ENCODE data around the gene GOLGB1. TPM values are rescaled to one million over a fixed set of nuclear protein-coding genes. Genes with fewer than 3 reads are reported as not detected.

GOLGB1 gene
- total RNA-seq, 1 donor from 2014 or later, result 76.6 TPM

DNA sequence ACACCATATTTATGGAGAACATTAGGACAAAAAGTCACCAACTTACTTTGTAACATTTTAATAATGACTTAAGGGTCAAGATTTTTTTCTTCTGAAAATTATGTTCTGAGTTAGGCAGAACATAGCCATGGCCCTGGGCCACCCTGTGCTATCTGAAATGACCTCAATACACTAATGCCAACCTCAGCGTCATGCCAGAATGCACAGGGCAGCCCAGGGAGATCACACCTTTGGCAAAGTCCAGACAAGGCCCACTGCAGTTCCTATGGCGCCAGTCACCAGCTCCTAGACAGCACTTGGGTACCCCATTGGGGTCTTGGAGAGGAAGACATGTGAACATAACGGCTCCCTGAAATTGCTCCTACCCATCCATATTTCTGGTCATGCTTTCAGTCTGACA lies 121.9 kb downstream of the GOLGB1 start:
- Histone ChIP-seq H3K36me3 (ENCODE audit: insufficient read depth, low read length) (no peaks in the 10 kb centered on the region), H3K27ac (ENCODE audit: low read depth, low read length) (no peak overlapping the region), H2AFZ (ENCODE audit: low read depth, low read length) (no peak overlapping the region), H3K9ac (ENCODE audit: low read length) (no peak overlapping the region), H3K4me2 (ENCODE audit: low read length) (no peak overlapping the region), H4K20me1 (ENCODE audit: insufficient read depth, low read length) (no peaks in the 10 kb centered on the region), H3K79me2 (ENCODE audit: insufficient read depth, low read length) (no peaks in the 10 kb centered on the region), H3K9me3 (ENCODE audit: insufficient read depth, low read depth, low read length) (no peaks in the 10 kb centered on the region), H3K4me1 (ENCODE audit: insufficient read depth, low read length) (no peaks in the 10 kb centered on the region), H3K4me3 (ENCODE audit: insufficient read depth, low read depth, low read length) (no peak overlapping the region), H3K27me3 (ENCODE audit: insufficient read depth, low read length) (no peaks in the 10 kb centered on the region)
- H3K27me3 Mint-ChIP-seq (ENCODE audit: low read depth, unreplicated experiment), result no peaks in the 10 kb centered on the region
- no peak for DNase-seq (ENCODE audit: low read depth)
- no peak for FAIRE-seq
- no peaks in the 10 kb centered on the region for H3K4me1 Mint-ChIP-seq (ENCODE audit: low read depth, unreplicated experiment)
- H3K36me3 Mint-ChIP-seq (ENCODE audit: low read depth, unreplicated experiment), result peaks cover 15% of the 10 kb centered on the region
- no peak overlapping the region for H3K27ac Mint-ChIP-seq (ENCODE audit: unreplicated experiment)
- TF ChIP-seq, protein P1, sequence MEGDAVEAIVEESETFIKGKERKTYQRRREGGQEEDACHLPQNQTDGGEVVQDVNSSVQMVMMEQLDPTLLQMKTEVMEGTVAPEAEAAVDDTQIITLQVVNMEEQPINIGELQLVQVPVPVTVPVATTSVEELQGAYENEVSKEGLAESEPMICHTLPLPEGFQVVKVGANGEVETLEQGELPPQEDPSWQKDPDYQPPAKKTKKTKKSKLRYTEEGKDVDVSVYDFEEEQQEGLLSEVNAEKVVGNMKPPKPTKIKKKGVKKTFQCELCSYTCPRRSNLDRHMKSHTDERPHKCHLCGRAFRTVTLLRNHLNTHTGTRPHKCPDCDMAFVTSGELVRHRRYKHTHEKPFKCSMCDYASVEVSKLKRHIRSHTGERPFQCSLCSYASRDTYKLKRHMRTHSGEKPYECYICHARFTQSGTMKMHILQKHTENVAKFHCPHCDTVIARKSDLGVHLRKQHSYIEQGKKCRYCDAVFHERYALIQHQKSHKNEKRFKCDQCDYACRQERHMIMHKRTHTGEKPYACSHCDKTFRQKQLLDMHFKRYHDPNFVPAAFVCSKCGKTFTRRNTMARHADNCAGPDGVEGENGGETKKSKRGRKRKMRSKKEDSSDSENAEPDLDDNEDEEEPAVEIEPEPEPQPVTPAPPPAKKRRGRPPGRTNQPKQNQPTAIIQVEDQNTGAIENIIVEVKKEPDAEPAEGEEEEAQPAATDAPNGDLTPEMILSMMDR (IDR thresholded peaks at IDR 0.05; ENCODE audit: insufficient read depth, low read depth, low read length), result no peak
- TF ChIP-seq EZH2 (IDR thresholded peaks at IDR 0.05; ENCODE audit: insufficient read depth, low read length), result no peak
- H3K4me3 Mint-ChIP-seq (ENCODE audit: unreplicated experiment), result no peak overlapping the region
- no peaks in the 10 kb centered on the region for H3K9me3 Mint-ChIP-seq (ENCODE audit: unreplicated experiment)

DNA sequence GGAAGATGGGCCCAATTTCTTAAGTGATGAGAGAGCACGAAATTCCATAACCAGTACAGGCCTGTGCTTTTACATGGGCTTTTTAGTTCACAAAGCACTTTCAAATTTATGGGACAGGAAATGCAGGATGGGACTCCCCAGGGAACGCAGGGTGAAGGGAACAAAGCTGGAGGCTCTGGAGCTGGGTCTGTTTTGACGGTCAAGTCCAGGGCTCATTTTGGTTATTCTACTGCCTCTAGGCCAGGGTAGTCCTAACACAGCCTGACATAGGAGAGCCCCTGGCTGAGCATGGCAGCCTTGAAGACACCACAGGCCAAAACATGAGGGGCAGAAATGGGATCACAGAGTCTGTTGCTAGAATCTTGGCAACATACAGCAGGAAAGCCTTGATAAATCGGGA lies 122.3 kb downstream of the GOLGB1 start:
- Histone ChIP-seq H3K27ac (ENCODE audit: low read depth, low read length) (no peak overlapping the region), H3K79me2 (ENCODE audit: insufficient read depth, low read length) (no peaks in the 10 kb centered on the region), H3K4me2 (ENCODE audit: low read length) (no peak overlapping the region), H4K20me1 (ENCODE audit: insufficient read depth, low read length) (no peaks in the 10 kb centered on the region), H3K27me3 (ENCODE audit: insufficient read depth, low read length) (no peaks in the 10 kb centered on the region), H2AFZ (ENCODE audit: low read depth, low read length) (no peak overlapping the region), H3K4me1 (ENCODE audit: insufficient read depth, low read length) (no peaks in the 10 kb centered on the region), H3K9ac (ENCODE audit: low read length) (no peak overlapping the region), H3K36me3 (ENCODE audit: insufficient read depth, low read length) (no peaks in the 10 kb centered on the region), H3K9me3 (ENCODE audit: insufficient read depth, low read depth, low read length) (no peaks in the 10 kb centered on the region), H3K4me3 (ENCODE audit: insufficient read depth, low read depth, low read length) (no peak overlapping the region)
- FAIRE-seq, result no peak
- TF ChIP-seq, protein P1 (IDR thresholded peaks at IDR 0.05; ENCODE audit: insufficient read depth, low read depth, low read length), result no peak
- no peak for TF ChIP-seq EZH2 (IDR thresholded peaks at IDR 0.05; ENCODE audit: insufficient read depth, low read length)
- no peak overlapping the region for H3K4me3 Mint-ChIP-seq (ENCODE audit: unreplicated experiment)
- no peaks in the 10 kb centered on the region for H3K9me3 Mint-ChIP-seq (ENCODE audit: unreplicated experiment)
- H3K27me3 Mint-ChIP-seq (ENCODE audit: low read depth, unreplicated experiment), result peaks cover 2% of the 10 kb centered on the region
- no peaks in the 10 kb centered on the region for H3K4me1 Mint-ChIP-seq (ENCODE audit: low read depth, unreplicated experiment)
- H3K36me3 Mint-ChIP-seq (ENCODE audit: low read depth, unreplicated experiment), result peaks cover 11% of the 10 kb centered on the region
- no peak overlapping the region for H3K27ac Mint-ChIP-seq (ENCODE audit: unreplicated experiment)
- no peak for DNase-seq (ENCODE audit: low read depth)

DNA sequence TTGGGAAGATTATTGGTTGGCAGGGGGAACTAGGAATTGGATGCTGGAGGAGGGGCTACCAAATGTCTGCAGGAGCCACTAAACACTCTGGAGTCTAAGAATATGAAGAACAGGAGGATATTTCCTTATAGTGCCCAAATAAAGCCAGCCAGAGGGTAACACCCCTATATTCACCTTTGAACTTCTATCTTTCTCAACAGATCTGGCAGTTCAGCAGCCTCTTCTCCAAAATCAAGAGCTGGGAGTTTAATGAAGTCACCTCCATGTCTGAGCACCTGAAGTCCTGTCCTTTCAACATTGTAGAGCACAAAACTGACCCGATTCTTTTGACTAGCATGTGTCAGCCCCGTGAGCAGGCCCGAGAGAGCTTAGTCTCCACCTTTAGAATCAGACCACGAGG lies 123.0 kb downstream of the GOLGB1 start:
- peaks cover 4% of the 10 kb centered on the region for H3K27me3 Mint-ChIP-seq (ENCODE audit: low read depth, unreplicated experiment)

More for the DNA sequence above, 123.0 kb downstream of the GOLGB1 start:
- DNase-seq (ENCODE audit: low read depth) (no peak), FAIRE-seq (no peak)
- no peak overlapping the region for H2AFZ ChIP-seq (ENCODE audit: low read depth, low read length)
- H3K79me2 ChIP-seq (ENCODE audit: insufficient read depth, low read length), result no peaks in the 10 kb centered on the region
- H4K20me1 ChIP-seq (ENCODE audit: insufficient read depth, low read length), result no peaks in the 10 kb centered on the region
- H3K9me3 ChIP-seq (ENCODE audit: insufficient read depth, low read depth, low read length), result no peaks in the 10 kb centered on the region
- H3K4me2 ChIP-seq (ENCODE audit: low read length), result no peak overlapping the region
- no peaks in the 10 kb centered on the region for H3K4me1 ChIP-seq (ENCODE audit: insufficient read depth, low read length)
- Mint-ChIP-seq H3K36me3 (ENCODE audit: low read depth, unreplicated experiment) (peaks cover 4% of the 10 kb centered on the region), H3K27ac (ENCODE audit: unreplicated experiment) (no peak overlapping the region), H3K4me1 (ENCODE audit: low read depth, unreplicated experiment) (no peaks in the 10 kb centered on the region), H3K4me3 (ENCODE audit: unreplicated experiment) (no peak overlapping the region), H3K9me3 (ENCODE audit: unreplicated experiment) (no peaks in the 10 kb centered on the region)
- no peak overlapping the region for H3K9ac ChIP-seq (ENCODE audit: low read length)
- no peak overlapping the region for H3K4me3 ChIP-seq (ENCODE audit: insufficient read depth, low read depth, low read length)
- no peaks in the 10 kb centered on the region for H3K36me3 ChIP-seq (ENCODE audit: insufficient read depth, low read length)
- TF ChIP-seq EZH2 (IDR thresholded peaks at IDR 0.05; ENCODE audit: insufficient read depth, low read length), result no peak
- TF ChIP-seq, protein P1 (IDR thresholded peaks at IDR 0.05; ENCODE audit: insufficient read depth, low read depth, low read length), result no peak
- no peaks in the 10 kb centered on the region for H3K27me3 ChIP-seq (ENCODE audit: insufficient read depth, low read length)
- H3K27ac ChIP-seq (ENCODE audit: low read depth, low read length), result no peak overlapping the region

Measured in astrocyte (in vitro differentiated cells and primary cell).